DMS 273 treated with DMSO at 0.1 percent for 48 hours (cell line): ENCODE data around the gene RS1.

Source experiments
- DNase-seq: peaks from one replicate; lab custom pipeline; 2025; lab: John Stamatoyannopoulos, UW

Gene RS1

GRCh38 chrX:18598413-18598812, 73.5 kb downstream of the RS1 start:
- DNase-seq = no peak

- DNase-seq = no peak
Measured at GRCh38 chrX:18596096-18596495, 75.8 kb downstream of the RS1 start.

GRCh38 chrX:18594079-18594478, 77.8 kb downstream of the RS1 start:
- DNase-seq = no peak

GRCh38 chrX:18591834-18592233, 80.1 kb downstream of the RS1 start:
- no peak for DNase-seq
